Testis (tissue), 2 donors: ENCODE measurements around the gene RFPL3.

Experiments
- POLR2A ChIP-seq: fragments of 450-650 bp; IDR thresholded peaks from one replicate; pipeline ENCODE4 v1.6.1; 2017; ENCODE audit warnings: antibody characterized with exemption, mild to moderate bottlenecking, moderate library complexity
- TF ChIP-seq, protein P1 (sequence below), 3 experiments: fragments of 450-650 bp in 2 of 3; fragments of 200-600 bp in 1 of 3; sonication (generic) in 1 of 3; IDR thresholded peaks; one replicate each; pipeline ENCODE4 v1.5.1; 2016 to 2019; ENCODE audit warnings: antibody characterized with exemption in 3 of 3, mild to moderate bottlenecking in 2 of 3, moderate library complexity in 1 of 3

DNA sequence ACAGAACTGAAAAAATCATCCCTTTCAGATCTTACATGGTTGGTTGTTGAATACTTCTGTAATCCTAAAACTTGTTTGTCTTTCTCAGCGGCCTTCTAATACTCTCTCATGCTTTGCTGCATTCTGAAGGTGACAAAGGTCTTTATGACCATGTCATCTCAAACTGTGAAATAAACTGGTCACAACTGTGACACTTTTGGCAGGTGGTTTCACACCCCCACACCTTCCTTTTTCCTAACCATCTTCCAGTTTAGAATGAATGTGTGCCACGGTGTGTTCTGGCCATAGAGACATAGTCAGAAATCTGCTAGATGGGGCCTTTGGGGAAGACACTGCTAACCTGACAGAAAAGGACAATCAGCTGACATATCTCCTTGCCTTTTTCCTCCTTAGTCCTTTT, 14.7 kb upstream of the RFPL3 start:
- no peak for TF ChIP-seq POLR2A
- TF ChIP-seq, protein P1, sequence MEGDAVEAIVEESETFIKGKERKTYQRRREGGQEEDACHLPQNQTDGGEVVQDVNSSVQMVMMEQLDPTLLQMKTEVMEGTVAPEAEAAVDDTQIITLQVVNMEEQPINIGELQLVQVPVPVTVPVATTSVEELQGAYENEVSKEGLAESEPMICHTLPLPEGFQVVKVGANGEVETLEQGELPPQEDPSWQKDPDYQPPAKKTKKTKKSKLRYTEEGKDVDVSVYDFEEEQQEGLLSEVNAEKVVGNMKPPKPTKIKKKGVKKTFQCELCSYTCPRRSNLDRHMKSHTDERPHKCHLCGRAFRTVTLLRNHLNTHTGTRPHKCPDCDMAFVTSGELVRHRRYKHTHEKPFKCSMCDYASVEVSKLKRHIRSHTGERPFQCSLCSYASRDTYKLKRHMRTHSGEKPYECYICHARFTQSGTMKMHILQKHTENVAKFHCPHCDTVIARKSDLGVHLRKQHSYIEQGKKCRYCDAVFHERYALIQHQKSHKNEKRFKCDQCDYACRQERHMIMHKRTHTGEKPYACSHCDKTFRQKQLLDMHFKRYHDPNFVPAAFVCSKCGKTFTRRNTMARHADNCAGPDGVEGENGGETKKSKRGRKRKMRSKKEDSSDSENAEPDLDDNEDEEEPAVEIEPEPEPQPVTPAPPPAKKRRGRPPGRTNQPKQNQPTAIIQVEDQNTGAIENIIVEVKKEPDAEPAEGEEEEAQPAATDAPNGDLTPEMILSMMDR (IDR thresholded peaks at IDR 0.05), result no peak
